AG04449 (cell line): ENCODE measurements around the gene SLC52A3.

ENCODE experiments used
- CTCF ChIA-PET: fragments of 350-600 bp; formaldehyde crosslinking; extraction: SDS; loops from one replicate; lab custom pipeline; 2021; ENCODE audit warnings: antibody characterized with exemption; lab: Yijun Ruan, JAX
- POLR2A ChIA-PET: fragments of 400-600, 350-600 bp; formaldehyde crosslinking; extraction: SDS; loops from one replicate; lab custom pipeline; 2020; ENCODE audit warnings: antibody characterized with exemption, inconsistent platforms; lab: Yijun Ruan, JAX
- DNase-seq: peaks from one replicate; pipeline ENCODE4 v3.0.0-alpha.2; 2010; ENCODE audit warnings: low read depth, low spot score
- H3K4me3 ChIP-seq: 2 replicates; pipeline ENCODE4 v1.5.1; 2011; ENCODE audit warnings: low read depth, mild to moderate bottlenecking, control low read depth, low read length
- TF ChIP-seq, protein P1 (sequence below): IDR thresholded peaks from one replicate; pipeline ENCODE4 v1.5.1; 2011; ENCODE audit warnings: mild to moderate bottlenecking, moderate library complexity, low read length, control low read depth, inconsistent platforms; ENCODE audit not compliant: insufficient read depth; ENCODE audit errors: missing control alignments

Gene SLC52A3

DNA sequence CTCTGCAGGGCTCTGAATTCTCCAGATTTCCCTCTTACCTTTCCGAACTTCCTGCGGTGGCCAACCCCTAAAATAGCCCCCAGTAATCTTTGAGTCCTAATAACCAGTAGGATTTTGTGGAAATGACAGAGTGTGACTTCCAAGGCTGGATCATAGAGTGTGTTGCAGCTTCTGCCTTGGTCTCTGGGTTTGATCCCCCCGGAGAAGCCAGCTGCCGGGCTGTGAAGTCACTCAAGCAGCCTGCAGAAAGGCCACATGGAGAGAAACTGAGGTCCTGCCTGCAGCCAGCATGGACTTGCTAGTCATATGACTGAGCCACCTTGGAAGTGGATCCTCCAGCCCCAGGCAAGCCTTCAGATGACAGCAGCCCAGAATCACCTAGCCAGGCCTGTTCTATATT, 46.4 kb downstream of the SLC52A3 start:
- ChIA-PET POLR2A (no interaction called here), CTCF (interaction anchor here (0.7 to 1.5 kb wide), 2 partner anchors 17 to 19 kb away, joined by 3 to 4 read pairs; no protein-coding TSS in a partner anchor)
- H3K4me3 ChIP-seq, result no peak overlapping the region
- DNase-seq, result no peak
- TF ChIP-seq, protein P1, sequence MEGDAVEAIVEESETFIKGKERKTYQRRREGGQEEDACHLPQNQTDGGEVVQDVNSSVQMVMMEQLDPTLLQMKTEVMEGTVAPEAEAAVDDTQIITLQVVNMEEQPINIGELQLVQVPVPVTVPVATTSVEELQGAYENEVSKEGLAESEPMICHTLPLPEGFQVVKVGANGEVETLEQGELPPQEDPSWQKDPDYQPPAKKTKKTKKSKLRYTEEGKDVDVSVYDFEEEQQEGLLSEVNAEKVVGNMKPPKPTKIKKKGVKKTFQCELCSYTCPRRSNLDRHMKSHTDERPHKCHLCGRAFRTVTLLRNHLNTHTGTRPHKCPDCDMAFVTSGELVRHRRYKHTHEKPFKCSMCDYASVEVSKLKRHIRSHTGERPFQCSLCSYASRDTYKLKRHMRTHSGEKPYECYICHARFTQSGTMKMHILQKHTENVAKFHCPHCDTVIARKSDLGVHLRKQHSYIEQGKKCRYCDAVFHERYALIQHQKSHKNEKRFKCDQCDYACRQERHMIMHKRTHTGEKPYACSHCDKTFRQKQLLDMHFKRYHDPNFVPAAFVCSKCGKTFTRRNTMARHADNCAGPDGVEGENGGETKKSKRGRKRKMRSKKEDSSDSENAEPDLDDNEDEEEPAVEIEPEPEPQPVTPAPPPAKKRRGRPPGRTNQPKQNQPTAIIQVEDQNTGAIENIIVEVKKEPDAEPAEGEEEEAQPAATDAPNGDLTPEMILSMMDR, result no peak

DNA sequence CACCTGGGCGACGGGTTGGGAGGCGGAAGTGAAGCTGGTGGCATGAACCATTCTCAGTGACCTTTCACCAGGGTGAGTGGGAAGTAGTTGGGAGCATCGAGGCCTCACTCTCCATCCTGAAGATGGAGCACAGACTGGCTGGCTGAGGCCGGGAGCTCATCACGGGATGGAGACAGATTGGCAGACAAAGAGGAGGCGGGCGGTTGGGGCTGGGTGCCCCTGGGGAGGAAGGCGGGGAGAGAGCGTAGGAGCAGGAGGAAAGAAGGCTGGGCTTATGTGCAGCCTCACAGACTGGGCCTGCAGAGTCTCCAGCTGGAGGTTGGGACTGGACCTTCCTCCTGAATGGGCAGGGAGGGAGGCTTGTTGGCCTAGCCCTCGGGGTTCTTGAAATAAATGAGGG, 48.5 kb downstream of the SLC52A3 start:
- no peak overlapping the region for H3K4me3 ChIP-seq
- TF ChIP-seq, protein P1, result no peak
- CTCF ChIA-PET, result interaction anchor here (0.6 to 0.7 kb wide), 2 partner anchors 9 to 21 kb away, joined by 3 read pairs; no protein-coding TSS in a partner anchor
- DNase-seq, result no peak
- POLR2A ChIA-PET, result no interaction called here

DNA sequence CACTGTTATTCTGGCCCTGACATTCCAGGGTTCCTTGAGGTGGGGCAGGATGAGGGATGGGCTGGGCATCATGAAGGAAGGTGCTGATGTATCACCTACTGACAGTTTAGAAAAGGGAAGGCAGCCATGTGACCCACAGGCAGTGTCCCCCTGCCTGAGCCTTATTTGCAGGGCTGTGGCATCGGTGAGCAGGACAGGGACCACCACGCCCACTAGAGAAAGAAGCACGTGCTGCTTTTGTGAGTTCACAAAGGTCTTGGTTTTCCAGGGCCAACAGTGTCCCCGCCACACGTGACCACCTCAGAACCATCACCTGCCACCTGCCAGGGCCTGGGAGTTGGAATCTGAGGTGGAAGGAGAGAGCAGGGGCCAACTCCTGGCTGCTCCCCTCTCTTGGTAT, 49.2 kb downstream of the SLC52A3 start:
- ChIA-PET CTCF (interaction anchor here (0.7 kb wide), 1 partner anchor 10 kb away, joined by 3 read pairs; no protein-coding TSS in a partner anchor), POLR2A (no interaction called here)
- no peak for DNase-seq
- no peak overlapping the region for H3K4me3 ChIP-seq
- TF ChIP-seq, protein P1, result no peak

DNA sequence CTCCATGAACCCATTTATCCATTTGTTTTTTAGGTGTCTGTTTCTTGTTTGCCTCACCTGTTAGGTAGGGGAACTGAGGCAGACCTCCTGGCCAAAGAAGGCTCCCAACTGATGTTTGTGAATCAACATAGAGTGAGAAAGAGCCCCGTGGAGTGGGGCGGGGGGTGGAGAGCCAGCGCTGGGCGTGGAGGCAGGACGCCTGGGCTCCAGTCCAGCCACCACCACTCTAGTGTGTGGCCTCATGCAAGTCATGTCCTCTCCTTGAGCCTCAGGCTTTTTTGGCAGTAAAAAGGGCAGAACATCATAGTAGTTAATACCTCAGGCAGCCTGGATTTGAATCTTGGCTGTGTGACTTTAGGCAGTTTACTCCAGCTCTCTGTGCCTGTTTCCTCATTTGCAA, 50.5 kb downstream of the SLC52A3 start:
- no peak for DNase-seq
- ChIA-PET POLR2A (no interaction called here), CTCF (no interaction called here)
- TF ChIP-seq, protein P1, result no peak
- no peak overlapping the region for H3K4me3 ChIP-seq

DNA sequence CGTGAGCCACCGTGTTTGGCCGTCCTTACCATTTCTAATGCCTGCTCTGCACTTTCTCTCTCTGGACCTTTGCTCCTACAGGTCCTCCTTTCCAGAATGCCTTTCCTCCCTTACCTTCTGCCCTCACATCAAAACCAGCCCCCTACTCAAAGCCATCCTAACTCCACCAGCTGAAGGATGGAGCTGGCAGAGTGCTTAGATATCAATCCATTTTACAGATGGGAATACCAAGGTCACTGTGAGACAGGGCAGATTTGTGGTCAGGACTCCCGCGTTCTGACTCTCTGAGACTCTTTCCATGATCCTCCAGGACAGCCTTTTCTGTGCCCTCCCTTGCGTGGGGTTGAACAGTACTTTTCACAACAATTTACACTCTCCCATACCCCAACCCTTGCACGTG, 51.0 kb downstream of the SLC52A3 start:
- no peak overlapping the region for H3K4me3 ChIP-seq
- CTCF ChIA-PET, result no interaction called here
- DNase-seq, result no peak
- TF ChIP-seq, protein P1, result no peak
- POLR2A ChIA-PET, result no interaction called here

DNA sequence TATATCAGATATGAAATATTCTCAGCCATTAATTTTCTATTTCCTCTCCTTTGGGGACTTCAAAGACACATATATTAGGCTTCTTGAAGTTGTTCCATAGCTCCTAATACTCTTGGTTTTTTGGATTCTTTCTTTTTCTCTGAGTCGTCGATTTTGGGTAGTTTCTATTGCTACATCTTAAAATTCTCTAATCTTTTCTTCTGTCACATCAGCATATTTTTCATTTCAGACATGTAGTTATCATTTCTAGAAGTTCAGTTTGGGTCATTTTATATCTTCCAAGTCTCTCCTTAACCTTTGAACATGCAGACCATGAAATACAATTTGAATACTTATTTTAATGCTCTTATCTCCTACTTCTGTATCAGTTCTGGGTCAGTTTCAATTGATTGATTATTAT, 53.8 kb downstream of the SLC52A3 start:
- DNase-seq, result no peak
- TF ChIP-seq, protein P1, result no peak
- CTCF ChIA-PET, result interaction anchor here (0.9 kb wide), 1 partner anchor 24 kb away, joined by 4 read pairs; no protein-coding TSS in a partner anchor
- POLR2A ChIA-PET, result no interaction called here
- no peak overlapping the region for H3K4me3 ChIP-seq
